SK-N-SH (cell line): ENCODE measurements around the gene TMEM171.

Source experiments
- CTCF ChIP-seq: fragments of 200-600 bp; sonication (generic); IDR thresholded peaks from 2 replicates; pipeline ENCODE4 v1.6.1; 2017; ENCODE audit warnings: antibody characterized with exemption, mild to moderate bottlenecking, moderate library complexity
- EP300 ChIP-seq, 2 experiments: IDR thresholded peaks; 2 replicates each; pipeline versions ENCODE4 v1.4.0 to v1.6.1; 2012; ENCODE audit warnings: borderline replicate concordance in 1 of 2, low read depth in 1 of 2, low read length in 1 of 2
- FOXJ3 ChIP-seq: sonication (generic); formaldehyde crosslinking; IDR thresholded peaks from 2 replicates; pipeline ENCODE4 v1.5.1; 2020; ENCODE audit warnings: mild to moderate bottlenecking, missing genetic modification reagents
- POLR2AphosphoS5 ChIP-seq: IDR thresholded peaks from 2 replicates; pipeline ENCODE4 v1.6.1; 2012; ENCODE audit warnings: low read depth, low read length
- RCOR1 ChIP-seq: fragments of 150-350 bp; IDR thresholded peaks from 2 replicates; pipeline ENCODE4 v1.6.1; 2017; ENCODE audit warnings: antibody characterized with exemption, low read length

- no peak for TF ChIP-seq CTCF
- TF ChIP-seq RCOR1: no peak
- no peak for TF ChIP-seq EP300 (IDR thresholded peaks at IDR 0.05; ENCODE audit: borderline replicate concordance in 1 of 2, low read depth in 1 of 2, low read length in 1 of 2)
- TF ChIP-seq POLR2AphosphoS5: no peak
- TF ChIP-seq FOXJ3 (CRISPR knock-in tag): no peak
Observed at GRCh38 chr5:73121119-73121463, 716 bp downstream of the TMEM171 start.
